ENCODE results near the gene HPS6.

HPS6 gene

GRCh38 chr10:102072673-102073527 lies 7.8 kb downstream of the HPS6 start:
- peak; percentile 96 for TF ChIP-seq CTCF (IDR thresholded peaks at IDR 0.05; ENCODE audit: low read depth, low read length)
- peak; percentile 44 for DNase-seq (ENCODE audit: extremely low read depth, low read depth)

GRCh38 chr10:102083541-102083940 lies 18.4 kb downstream of the HPS6 start:
- TF ChIP-seq CTCF (IDR thresholded peaks at IDR 0.05; ENCODE audit: low read depth, low read length), result no peak
- no peak for DNase-seq (ENCODE audit: extremely low read depth, low read depth)

GRCh38 chr10:102085336-102085735 lies 20.2 kb downstream of the HPS6 start:
- no peak for DNase-seq (ENCODE audit: extremely low read depth, low read depth)
- TF ChIP-seq CTCF (IDR thresholded peaks at IDR 0.05; ENCODE audit: low read depth, low read length), result no peak

GRCh38 chr10:102086196-102086595 lies 21.0 kb downstream of the HPS6 start:
- no peak for TF ChIP-seq CTCF (IDR thresholded peaks at IDR 0.05; ENCODE audit: low read depth, low read length)
- no peak for DNase-seq (ENCODE audit: extremely low read depth, low read depth)

- DNase-seq (ENCODE audit: extremely low read depth, low read depth), result no peak
- no peak for TF ChIP-seq CTCF (IDR thresholded peaks at IDR 0.05; ENCODE audit: low read depth, low read length)
These were observed 25.6 kb downstream of the HPS6 start for GRCh38 chr10:102090772-102091171.

- no peak for DNase-seq (ENCODE audit: extremely low read depth, low read depth)
- no peak for TF ChIP-seq CTCF (IDR thresholded peaks at IDR 0.05; ENCODE audit: low read depth, low read length)
These were observed 31.3 kb downstream of the HPS6 start for GRCh38 chr10:102096449-102096848.

- TF ChIP-seq CTCF (IDR thresholded peaks at IDR 0.05; ENCODE audit: low read depth, low read length), result no peak
- DNase-seq (ENCODE audit: extremely low read depth, low read depth), result no peak
These were observed 36.0 kb downstream of the HPS6 start for GRCh38 chr10:102101152-102101551.
